HG02610 (cell line): ENCODE data around the gene NEUROD4.
A peak's percentile ranks its signal among the peaks of the same experiment; 100 is the strongest.

ENCODE experiments used
- ATAC-seq: cut with Tn5 transposase; IDR thresholded peaks from one replicate; pipeline ENCODE4 v1.9.1; 2021; ENCODE audit warnings: mild to moderate bottlenecking, moderate library complexity; ENCODE audit not compliant: unreplicated experiment

NEUROD4 gene

DNA sequence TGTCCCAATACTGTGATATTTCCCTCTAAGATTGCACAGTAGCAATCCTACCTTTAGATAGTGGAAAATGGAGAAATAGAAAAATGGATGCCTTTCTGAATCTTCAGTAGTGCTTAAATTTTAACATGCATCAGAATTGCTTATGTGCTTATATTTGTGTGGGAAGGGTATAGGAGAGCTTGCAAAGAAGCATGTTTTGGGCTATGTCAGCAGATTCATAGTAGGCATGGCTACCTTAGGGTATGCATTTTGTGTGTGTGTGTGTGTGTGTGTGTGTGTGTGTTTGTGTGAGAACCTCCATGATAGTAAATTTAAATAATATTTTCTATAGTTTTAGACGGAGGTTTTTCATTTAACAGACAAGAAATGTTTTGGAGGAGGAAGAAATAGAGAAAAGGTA is 38.3 kb downstream of the NEUROD4 start:
- ATAC-seq: no peak

DNA sequence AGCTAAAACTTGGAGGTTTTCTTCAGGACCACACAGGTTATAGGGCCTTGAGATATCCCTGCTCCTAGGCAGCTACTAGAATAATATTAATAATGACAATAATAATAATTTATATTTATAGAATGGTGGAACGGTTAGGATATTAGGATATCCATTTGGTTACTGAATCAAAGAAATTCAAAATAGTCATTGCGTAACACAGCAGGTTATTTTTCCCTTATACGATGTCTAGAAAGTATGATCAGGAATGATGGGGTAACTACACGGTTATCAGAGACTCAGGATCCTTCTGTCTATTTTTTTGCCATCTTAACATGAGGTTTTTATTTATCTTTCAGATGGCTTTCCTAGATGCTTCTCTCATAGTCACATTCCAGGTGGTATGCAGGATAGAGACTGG is 39.0 kb downstream of the NEUROD4 start:
- ATAC-seq: no peak

GRCh38 chr12:55060470-55060869 is 40.7 kb downstream of the NEUROD4 start:
- peak; percentile 100 for ATAC-seq

GRCh38 chr12:55061024-55061423 is 41.2 kb downstream of the NEUROD4 start:
- ATAC-seq: no peak

DNA sequence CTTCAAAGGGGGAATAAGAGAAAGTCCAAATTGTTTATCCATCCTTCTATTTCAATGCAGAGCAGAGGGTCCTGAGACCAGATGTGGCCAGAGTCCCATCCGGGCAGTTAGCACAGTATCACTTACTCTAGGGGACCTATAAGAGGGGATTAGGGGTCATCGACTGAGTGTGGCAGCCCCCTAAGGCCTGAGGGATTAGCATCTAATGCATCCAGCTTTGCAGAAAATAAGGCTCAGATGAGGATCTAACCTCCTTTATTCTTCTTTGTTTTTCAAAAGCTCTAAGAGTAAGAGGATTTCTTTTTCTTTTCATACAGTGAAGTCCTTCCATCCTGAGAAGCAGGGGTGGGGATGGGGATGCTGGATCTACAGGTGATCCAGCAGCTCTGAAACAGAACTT is 43.5 kb downstream of the NEUROD4 start:
- no peak for ATAC-seq

DNA sequence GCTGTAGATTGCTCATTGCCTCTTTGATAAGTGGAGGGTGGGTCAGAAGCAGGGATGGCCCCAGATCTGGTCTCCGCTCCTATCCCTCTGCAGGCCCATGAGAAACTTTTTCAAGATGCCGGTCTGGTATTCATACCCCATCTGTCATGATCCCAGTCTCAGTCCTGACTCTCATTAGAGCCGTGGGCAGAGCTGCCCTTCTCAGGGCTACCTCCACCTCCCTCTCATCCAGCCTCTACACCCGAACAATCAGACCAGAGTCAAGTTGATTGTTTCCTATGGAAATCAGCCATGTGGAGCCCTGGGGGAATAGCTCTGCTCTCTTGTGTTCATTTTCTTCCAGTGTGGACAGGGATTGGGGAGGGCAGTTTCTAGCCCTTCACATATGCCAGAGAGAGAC is 45.8 kb downstream of the NEUROD4 start:
- ATAC-seq: no peak

DNA sequence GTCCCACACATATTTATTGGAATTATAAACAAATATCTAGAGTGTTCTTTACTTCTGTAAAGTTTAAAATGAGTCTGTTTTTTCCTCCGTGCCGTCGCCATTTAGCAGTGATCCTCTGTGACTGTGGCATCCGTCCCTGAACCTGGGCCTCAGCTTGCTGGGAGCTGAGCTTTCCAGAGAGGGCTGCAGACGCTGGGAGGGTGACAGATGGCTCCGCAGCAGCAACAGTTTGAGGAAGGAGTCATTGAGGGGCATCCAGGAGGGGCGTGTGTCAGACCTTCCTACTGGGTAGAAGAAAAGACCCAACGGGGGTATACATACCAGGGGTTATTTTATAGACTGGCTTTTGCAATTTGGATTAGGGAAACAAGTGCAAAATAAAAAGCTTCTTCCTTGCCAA is 47.9 kb downstream of the NEUROD4 start:
- ATAC-seq: no peak

DNA sequence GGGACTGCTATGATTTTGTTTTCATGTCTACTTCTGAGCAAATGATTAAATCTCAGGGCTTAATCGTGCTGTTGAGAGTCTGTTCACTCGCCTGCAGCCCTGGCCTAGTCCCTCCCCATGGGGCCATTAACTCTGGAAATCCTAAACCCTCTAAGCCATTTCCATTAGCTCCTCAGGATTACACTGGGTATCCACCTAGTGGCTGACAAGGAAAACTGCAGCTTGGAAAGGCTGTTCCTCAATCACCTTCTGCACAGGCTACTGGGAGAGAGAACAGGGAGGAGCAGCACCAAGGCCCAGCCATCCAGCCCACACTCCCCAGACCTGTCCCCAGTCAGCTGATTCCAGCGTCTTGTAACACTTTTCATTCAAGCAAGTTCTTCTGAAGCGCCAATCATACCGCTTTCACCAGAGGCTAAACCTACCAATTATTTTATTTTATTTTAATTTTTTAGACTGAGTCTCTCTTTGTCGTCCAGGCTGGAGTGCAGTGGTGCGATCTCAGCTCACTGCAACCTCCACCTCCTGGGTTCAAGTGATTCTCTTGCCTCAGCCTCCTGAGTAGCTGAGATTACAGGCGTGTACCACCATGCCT is 48.7 kb downstream of the NEUROD4 start:
- peak; percentile 64 for ATAC-seq

DNA sequence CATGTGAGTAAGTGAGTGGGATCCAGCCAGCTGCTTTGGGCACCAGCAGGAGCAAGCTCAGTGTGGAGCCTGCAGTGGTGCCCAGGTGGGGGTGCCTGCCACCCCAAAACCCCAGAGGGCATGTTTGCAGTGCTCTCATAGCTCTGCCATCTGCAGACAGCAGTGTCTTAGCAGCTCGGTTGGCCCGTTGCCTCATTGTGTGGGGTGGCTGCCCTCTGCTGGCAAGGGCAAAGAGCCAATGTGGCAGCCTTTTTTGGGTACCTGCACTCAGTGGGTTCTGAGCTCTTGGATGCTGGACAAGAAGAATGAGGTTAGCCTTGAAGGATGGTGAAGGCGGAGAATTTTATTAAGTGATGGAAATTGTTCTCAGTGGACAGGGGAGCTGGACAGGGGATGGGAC is 52.3 kb downstream of the NEUROD4 start:
- ATAC-seq: peak; percentile 65

DNA sequence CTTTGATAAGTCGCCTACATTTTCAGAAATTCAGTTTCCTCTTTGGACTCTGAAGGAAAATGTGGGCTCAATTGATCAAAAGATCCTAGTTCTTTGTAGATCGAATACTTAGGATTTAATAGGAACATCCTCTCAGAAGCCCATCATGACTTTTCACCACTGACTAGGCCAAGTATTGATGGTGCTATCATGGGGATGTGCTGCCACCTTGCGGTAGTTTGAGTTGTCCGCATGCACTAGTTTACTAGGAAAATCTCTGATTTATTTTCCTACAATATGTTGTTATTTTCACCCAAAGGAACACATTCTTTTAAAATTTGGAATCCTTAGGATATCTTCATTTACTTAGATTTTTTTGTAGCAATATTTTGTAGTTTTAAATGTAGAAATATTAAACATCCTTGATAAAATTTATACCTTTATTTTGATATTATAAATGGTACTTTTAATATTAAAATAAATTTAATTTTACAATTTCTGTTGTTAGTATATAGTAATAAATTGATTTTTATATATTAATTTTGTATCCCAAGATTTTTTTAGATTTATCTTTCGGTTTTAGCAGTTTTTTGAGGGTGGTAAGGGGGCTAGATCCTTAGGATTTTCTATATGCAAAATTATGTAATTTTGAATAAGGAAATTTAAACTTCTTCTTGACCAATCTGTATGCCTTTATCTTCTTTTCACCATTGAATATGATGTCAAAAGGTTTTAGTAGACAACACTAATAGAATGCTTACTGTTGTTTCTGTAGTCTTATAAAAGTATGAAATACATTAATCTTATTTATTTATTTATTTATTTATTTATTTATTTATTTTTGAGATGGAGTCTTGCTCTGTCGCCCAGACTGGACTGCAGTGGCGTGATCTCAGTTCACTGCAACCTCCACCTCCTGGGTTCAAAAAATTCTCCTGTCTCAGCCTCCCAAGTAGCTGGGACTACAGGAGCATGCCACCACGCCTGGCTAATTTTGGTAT is 53.6 kb downstream of the NEUROD4 start:
- ATAC-seq: peak; percentile 59

GRCh38 chr12:55074806-55075205 is 55.0 kb downstream of the NEUROD4 start:
- ATAC-seq: no peak
